HG03520 (cell line): Measurements from ENCODE around the gene PDSS2.
"Not testable (repeated sequence)": the region's sequence is repeated elsewhere in the genome, so short reads cannot be mapped to it uniquely, and the experiment has no call there.

Experiments used
- ATAC-seq: cut with Tn5 transposase; IDR thresholded peaks from one replicate; pipeline ENCODE4 v1.9.1; 2021; ENCODE audit warnings: mild to moderate bottlenecking, moderate library complexity; ENCODE audit not compliant: unreplicated experiment

The PDSS2 gene

DNA sequence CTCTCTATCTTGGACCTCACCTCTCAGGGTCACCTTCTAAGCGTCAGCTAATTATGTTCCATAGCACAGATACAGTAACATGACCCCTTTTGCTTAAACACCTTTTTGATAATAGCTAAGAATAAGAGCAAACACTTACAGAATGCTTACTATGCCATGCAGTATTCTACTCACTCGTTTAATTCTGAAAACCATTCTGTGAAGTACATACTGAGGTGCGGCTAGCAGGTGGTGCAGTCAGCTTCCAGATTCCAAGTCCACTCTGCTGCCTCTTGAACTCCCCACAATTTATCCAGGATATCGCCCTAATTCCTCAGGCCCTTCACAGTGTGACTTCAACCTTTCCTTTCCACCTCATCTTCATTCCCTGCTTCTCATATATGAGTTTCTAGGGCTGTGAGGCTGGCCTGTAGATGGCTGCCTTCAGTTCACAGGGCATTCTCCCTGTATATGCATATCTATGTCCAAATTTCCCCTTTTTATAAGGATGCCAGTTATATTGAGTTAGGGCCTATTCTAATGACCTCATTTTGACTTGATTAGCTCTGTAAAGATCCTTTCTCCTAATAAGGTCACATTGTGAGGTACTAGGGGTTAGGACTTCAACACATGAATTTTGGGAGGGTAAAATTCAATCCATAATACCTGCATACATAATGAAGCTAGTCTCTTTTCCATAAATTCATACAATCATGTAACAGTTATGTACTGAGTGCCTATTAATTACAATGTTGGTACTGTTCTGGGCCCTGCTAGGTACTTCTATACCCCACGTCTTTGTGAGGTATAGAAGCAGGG, 130.1 kb downstream of the PDSS2 start:
- no peak for ATAC-seq

- no peak for ATAC-seq
These were observed 131.3 kb downstream of the PDSS2 start for GRCh38 chr6:107328081-107328480.

DNA sequence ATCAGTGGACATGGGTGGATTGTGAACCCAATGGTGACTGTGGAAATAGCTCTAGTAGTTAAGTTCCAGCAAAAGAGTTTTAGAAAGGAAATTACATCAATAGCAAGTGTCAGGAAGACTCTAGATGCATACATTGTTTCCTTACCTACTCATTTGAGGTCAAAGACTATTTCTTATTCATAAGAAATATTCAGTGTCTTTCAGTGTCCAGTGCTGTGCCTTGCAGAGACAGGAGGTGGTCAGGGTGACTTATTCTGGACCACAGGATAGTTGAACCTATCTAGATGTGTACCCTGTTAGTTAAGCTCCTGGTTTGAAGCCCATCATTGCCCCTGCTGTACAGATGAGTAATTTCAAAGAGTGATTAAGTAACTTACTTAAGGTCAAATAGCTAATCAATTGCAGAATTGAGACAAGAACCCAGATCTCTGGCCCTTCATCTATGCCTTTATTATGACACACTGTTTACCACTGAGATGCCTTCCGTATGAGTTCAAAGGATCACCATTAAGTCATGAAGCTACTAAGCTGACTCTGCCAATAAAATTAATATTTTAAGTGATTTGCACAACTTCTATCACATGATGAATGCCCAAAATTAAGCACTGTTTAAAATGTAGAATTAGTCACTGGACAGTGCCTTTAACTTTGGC, 136.1 kb downstream of the PDSS2 start:
- no peak for ATAC-seq

DNA sequence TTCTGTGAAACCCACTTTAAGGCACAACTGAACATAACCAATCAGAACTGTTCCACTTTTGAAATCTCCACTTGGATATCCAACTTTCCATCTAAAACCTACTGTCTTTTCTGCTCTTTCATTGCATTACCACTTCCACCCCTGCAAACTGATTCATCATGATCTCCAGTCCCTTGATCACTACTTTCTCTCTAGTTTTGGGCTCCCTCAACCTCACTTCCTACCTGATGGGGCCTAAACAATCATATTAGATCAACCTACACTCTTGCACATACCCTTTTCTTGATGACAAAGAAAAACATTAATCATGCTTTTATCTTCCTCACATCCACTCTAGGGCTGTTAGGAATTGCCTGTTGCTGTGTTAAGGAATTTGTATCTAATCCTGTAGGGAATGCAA, 137.6 kb downstream of the PDSS2 start:
- ATAC-seq: no peak

- no peak for ATAC-seq
These were observed 139.3 kb downstream of the PDSS2 start for GRCh38 chr6:107319906-107320530.

DNA sequence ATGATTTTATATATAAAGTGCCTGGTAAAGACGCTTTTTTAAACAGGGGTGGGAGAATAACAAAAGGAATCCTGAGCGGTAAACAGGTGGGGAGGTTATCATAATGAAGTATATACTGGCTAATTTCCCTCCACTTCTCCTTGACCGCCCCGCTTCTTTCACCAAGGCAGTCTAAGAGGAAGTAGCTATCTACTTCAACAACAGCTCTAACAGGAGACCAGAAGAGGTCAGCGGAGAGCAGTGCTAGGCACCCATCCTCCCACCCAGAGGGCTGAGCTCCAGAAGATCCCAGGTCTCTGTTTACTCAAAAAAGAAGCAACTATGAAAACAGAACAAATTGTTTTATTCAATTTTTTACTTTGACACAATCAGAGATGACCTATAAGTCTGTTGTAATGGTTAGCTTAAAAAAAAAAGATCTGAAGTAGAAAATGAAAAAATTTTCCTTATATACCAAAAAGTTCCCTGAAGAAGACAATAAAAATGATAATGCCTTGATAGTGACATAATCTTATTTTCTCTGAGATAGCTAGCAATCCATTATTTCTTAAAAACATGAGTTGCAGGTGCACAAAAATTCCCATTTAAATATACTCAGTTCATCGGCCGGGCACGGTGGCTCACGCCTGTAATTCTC, 141.1 kb downstream of the PDSS2 start:
- ATAC-seq: peak; percentile 58

DNA sequence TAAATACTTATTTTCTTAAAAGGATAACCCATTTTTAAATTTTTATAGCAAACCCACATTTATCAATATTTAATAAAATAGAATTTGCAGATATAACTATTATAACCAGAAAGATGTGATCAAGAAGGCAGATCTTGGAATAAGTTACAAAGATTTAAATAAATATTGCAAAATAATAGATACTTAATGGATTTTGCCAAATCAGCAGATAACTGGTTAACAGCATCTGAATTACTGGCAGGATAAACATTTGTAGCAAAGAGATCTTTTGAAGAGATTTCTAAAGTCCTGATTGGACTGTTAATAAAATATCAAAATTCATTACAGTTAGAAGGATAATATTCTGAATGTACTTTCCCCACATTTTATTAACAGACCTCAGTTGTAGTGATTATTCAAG, 144.2 kb downstream of the PDSS2 start:
- ATAC-seq: no peak

DNA sequence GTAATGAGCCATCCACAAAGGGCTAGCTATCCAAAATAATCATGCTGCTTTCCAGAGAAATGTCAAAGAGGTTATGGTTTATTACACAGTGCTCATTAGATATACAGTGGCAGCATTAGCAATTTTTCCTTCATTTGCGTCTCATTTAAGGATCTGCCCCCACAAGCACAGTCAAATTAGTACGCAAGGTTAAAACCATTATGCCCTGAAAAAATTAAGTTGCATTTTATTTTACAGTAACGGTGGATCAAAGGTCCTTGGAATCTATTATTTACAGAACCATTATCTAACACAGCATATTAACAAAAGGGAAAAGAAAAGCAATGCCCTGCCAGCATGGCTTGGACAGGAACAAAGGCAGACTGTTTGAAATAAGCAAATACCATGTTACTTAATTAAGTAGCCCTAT, 144.8 kb downstream of the PDSS2 start:
- no peak for ATAC-seq

GRCh38 chr6:107313776-107314175, 145.6 kb downstream of the PDSS2 start:
- ATAC-seq: no peak

DNA sequence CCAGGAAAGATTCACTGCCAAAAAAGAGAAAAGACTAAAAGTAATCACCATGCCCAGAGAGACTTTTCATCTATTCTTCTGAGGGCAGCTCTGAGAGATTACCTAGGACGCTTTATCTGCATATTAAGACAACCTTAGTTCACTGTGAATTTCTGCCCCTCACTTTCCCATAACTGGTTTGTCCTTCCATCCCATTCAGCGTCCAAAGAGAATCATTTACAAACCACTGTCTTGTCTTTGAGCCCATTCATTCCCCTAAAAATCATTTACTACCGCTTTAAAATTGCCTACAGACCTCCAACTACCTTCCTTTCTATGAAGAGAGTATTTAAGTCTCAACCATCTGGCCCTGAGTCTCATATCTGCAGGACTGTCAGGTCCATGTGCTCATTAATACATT, 149.0 kb downstream of the PDSS2 start:
- no peak for ATAC-seq

DNA sequence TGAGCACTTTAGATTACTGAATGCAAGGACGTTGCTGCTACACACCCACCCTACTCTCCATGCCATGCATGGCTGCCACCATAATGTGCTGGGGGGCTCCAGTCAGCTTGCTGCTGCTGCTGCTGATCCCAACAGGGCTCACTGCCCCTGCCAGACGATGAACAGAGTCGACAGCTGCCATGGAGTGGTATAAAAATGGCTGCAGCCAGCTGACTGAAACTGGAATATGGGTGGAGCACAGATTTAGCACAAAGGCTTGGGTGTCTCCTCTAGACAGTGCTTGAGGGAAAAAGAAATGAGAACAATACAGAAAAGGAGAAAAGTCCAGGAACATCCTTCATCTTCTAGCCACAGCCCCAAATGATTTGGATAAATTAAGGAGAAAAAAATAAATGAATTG, 150.7 kb downstream of the PDSS2 start:
- ATAC-seq: no peak

GRCh38 chr6:107305994-107306393, 153.4 kb downstream of the PDSS2 start:
- ATAC-seq: not testable (repeated sequence)

DNA sequence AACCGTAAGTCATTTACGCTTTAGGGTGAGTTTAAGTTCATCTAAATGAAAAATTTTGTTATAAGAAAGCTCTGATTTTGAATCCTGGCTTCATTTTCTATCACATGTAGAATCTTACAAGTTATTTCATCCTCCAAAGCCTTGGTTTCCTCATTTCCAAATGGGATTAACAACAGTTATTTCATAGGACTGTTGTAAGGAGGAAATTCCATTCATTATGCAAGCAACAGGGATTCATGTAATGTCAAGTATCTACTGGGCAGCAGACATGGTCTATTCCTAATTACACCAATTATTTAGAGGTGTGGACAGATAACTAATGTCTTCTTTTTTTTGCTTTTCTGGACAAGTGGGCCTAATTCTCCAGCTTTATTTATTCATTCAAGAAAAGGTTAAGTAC, 154.0 kb downstream of the PDSS2 start:
- no peak for ATAC-seq

- no peak for ATAC-seq
These were observed 154.8 kb downstream of the PDSS2 start for GRCh38 chr6:107304421-107305025.

- ATAC-seq: no peak
These were observed 166.0 kb downstream of the PDSS2 start for GRCh38 chr6:107293350-107293749.

DNA sequence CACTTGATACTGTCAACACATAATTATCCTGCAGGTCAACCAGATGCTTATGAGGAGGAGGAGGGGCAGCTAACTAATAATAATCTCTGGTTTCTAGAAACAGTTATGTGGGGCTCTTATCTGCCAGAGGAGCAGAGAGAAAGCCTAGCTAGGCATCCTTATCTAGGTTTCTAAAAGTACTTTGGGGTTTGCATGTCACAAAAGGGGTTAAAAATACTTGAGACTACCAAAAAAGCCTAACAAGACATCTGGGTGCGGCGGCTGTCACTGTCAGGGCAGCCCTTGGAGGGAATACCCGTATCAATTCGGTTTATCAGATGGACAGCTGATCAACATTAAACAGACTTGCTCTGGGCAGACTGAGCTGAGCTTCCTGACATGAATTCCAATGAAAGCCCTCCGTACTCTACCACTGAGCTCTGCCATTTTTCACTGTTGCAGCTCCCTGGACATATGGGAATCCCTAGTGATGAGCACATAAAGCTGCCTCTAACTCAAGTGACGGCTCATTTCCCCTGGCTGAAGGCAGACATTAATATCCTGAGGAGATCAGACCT, 166.6 kb downstream of the PDSS2 start:
- no peak for ATAC-seq

- ATAC-seq: no peak
These were observed 168.9 kb downstream of the PDSS2 start for GRCh38 chr6:107290491-107290890.

GRCh38 chr6:107289258-107289657, 170.1 kb downstream of the PDSS2 start:
- not testable (repeated sequence) for ATAC-seq

DNA sequence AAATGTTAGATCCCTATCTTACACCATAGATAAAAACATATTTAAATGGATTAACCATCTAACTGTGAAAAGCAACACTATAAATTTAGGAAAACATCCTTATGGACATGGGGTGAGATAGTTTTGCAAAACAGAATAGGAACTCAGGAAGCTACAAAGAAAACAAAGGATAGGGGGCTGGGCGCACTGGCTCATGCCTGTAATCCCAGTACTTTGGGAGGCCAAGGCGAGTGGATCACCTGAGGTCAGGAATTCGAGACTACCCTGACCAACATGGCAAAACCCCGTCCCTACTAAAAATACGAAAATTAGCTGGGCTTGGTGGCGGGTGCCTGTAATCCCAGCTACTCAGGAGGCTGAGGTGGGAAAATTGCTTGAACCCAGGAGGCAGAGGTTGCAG, 173.7 kb downstream of the PDSS2 start:
- ATAC-seq: not testable (repeated sequence)

DNA sequence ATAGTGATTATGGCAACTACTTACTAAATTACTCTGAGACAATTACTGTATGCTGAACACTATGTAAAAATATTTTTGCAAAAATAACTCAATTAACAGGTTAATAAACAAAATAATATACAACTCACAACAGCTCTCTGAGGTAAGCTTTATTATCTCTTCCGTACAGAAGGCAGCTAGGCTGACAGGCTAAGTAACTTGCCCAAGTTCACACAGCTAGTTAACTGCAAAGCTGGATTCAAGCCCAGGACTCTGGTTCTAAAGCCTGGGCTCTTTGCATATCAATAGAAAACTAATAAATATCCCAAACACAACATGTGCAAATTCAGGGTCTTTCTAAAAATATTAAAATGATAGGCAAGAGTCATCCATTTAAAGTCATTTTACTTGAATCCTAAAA, 174.6 kb downstream of the PDSS2 start:
- ATAC-seq: no peak

DNA sequence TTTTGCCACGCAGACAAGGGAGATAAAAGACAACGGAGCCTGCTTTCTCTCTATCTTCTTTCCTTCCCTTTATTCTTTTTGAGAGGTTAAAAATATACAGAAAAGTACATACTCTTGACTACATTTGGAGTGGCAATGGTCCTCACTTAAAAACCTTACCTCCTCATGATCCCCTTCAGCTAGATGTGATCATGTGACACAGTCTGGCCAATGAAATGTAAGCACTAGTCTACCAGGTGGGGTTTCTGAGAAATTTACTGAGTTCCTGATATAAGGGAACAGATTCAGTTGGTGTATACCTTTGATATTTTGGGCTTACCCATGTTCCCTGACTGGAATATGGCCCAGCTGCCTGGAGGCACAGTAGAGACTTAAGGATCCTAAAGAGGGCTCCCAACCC, 178.6 kb downstream of the PDSS2 start:
- ATAC-seq: no peak
